NCI-H187 (cell line): ENCODE measurements around the gene APOOL.

ENCODE experiments used
- DNase-seq, 2 experiments: peaks; one replicate each; lab custom pipeline; 2025; lab: John Stamatoyannopoulos, UW

The APOOL gene

DNA sequence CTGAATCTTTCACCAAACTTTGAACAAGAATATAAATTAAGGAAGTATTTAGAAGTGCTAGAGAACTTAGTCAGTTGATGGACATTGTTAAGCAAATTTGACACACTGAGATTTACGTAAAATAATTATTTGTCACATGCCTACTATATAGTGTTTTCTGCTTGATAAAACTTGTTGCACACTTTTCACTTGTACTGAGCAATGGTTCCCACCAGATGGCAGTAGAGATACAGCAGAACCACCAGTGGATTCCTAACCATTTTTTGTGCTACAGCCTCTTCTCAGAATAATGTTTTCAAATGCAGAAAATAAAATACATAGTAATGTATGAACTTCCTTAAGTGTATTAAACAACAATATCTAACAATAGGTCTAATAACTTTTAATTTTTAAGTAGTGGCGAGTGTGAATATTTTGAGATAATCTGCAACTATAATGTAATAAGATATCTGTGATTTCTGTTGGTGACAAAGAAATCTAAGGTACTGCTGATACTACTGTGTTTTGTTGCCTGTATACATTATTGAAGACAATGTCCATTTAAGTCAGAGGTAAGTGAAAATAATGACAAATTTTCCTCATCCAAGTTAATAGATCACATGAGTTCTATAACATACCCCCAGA, 81.2 kb downstream of the APOOL start:
- DNase-seq, result no peak

DNA sequence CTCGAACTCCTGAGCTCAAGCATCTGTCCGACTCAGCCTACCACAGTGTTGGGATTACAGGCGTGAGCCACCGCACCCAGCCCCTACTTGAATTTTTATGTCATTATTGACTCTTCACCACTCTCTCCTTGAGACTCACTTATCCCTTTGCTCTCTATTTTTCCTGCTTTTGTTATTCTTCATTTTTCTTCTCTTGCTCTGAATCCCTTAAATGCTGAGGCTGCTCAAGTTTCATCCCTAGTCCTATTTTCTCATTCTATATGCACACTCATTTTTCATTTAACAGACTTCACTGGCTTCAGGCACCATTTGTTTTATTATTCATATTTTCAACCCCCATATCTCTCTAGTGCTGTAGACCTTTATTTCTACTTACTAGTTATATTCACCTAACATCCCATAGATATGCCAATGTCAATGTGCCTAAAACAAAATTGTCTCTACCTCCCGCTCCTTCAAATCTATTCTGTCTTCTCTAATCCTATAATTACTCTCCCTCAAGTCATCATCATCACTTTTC, 85.7 kb downstream of the APOOL start:
- DNase-seq, result no peak

DNA sequence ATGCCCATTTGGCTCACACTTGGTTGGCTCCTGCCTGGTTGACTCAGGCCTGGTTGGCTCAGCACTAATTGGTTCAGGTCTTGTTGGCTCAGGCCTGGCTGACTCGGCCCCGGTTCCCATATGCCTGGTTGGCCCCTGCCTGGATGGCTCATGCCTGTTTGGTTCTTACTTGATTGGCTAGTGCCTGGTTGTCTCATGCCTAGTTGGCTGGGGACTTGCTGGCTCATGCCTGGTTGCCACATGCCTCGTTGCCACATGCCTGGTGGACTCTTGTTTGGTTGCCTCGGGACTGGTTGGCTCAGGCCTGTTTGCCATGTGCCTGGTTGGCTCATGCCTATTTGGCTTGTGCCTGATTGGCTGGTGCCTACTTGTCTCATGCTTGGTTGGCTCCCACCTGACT, 103.7 kb downstream of the APOOL start:
- DNase-seq, result no peak

DNA sequence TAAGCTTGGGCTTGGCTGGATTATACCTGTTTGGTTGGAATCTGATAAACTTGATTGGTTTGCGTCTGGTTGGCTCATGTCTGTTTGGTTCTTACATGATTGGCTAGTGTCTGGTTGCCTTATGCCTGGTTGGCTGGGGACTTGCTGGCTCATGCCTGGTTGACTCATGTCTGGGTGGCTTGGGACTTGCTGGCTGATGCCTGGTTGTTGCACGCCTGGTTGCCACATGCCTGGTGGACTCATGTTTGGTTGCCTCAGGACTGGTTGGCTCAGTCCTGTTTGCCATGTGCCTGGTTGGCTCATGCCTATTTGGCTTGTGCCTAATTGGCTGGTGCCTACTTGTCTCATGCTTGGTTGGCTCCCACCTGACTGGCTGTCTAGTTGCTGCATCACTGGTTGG, 104.5 kb downstream of the APOOL start:
- DNase-seq, result no peak

DNA sequence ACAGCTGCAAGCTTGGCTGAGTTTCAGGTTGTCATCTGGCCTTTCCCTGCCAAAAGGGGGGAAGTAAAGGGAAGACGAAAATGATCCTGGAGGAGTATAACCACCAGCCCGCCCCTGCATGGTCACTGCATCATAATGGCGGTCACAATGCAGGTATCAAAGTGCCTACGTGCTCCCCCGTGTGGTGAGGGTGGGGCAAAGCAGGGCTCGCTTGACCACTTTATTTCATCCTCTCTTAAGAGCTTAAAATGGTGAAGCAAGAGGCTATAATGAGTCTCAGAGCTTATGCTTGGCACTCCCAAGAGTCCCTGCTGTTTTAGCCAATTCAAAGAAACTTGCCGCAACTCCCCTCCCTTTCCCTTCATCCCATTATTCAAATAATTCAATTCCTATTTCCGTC, 105.6 kb downstream of the APOOL start:
- no peak for DNase-seq

DNA sequence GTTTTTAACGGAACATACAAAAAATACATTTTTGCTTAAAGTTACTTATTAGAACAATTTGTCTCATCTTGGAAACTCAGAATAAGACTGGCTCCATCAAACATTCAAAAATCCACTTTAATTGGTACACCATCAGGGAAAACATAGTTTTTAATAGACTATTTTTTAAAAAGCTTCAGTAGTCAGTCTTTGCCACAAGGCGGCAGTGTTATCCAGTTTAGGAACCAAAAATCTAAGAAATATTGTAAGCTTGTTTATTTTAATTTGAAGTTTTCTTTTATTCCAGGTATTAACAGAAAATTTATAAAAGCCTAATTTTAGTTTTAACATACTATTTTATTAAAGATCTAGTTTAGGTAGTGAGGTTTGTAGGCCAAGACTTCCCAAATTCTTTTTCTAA, 107.7 kb downstream of the APOOL start:
- DNase-seq, result no peak

DNA sequence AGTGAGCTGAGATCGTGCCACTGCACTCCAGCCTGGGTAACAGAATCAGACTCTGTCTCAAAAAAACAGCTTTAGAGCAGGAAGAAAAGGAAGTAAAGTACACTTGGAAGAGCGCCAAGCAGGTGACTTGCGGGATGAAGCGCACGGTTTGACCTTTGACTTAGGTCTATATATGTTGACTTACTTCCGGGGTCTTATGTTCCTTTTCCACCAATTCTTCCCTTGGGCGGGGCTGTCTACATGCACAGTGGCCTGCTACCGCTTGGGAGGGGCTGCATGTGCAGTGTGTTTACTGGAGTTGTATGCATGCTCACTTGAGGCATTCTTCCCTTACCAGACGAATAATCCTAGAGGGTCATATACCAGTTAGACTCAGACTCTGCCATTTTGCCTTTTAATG, 108.6 kb downstream of the APOOL start:
- DNase-seq, result no peak

DNA sequence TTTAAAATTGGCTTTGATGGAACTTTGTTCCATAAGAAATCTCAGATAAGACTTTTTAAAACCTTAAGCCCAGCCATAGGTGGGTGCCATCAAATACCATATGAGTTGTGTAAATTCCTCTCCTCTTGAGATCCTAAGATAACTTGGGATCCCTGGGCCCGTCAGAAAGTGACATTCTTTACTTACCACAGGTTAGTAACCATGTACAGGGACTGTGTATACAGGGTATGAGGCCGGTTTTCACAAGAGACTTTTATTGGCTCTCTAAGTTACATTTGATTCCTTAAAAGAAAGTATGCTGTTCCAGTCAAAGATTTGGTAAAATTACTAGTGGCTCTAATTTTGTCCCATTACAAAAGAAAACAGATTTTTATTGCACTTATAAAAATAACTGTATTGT, 110.1 kb downstream of the APOOL start:
- no peak for DNase-seq

DNA sequence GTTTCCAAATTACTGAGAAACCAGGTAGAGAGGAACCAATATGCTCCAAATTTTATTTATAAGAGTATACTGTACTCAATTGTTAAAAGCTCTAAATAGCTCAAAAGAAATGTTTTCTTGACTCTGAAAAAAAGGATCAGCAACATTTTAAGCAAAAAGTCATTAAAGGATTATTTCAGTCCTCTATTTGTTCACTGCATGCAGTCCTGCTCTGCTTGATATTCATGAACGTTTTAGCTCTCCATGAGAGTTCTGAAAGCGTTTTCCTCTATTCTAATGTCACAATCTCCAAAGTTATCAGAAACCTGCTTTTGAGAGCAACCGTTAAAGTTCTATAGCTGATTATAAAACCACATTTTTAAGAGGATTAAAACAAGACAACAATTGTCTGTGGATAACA, 110.5 kb downstream of the APOOL start:
- no peak for DNase-seq

DNA sequence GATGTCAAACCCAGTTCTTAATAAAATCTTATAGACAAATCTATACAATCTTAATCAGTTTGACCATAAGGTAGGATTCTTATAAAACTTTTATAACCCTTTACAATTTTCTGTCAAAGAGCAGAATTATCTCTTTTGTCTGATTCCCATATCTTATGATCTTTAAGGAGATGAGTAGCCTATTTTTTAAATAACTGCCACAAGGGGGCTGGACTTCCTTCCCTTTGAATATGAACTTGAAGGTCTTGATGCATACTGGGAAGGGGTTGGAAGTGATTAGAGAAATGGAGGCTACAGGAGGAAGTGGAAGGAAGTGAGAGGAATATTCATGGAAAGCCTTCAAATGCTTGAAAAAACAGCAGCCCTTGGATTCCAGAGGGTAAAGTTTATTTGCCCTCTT, 111.1 kb downstream of the APOOL start:
- no peak for DNase-seq

DNA sequence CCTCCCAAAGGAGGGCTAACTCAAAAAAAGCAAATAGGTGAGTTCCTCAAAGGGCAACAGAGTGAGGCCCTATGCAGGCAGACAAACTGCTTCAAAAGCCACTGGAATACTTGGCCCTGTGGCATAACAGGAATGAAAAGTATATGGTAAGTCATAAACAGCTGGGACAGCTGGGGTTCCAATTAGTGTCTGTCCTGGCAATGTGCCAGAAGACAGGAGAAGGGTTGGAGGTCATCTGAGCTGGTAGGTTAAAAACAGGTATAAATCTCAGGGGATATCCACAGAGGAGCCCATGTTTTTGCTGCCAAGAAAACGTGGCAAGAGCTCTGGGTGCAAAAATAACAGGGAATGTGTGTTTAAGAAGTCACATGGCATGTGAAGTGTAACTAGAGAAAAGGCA, 111.6 kb downstream of the APOOL start:
- DNase-seq, result no peak

DNA sequence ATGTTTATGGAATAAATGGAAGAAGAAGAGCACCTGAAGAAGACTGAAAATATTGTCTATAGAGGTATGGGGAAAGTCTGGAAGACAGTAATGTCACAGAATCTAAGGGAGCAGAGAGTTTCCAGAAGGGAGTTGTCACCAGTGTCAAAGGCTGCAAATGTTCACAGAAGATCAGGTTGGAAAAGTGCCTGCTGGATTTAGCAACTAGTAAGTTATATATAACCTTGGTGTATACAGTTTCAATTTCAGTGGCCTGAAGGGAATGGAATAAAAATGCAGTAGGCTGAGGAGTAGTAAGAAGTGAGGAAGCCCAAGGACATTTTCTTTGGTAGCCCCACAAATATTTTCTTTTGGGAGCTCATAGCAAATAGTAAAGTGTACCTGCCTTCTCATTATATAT, 132.7 kb downstream of the APOOL start:
- no peak for DNase-seq

DNA sequence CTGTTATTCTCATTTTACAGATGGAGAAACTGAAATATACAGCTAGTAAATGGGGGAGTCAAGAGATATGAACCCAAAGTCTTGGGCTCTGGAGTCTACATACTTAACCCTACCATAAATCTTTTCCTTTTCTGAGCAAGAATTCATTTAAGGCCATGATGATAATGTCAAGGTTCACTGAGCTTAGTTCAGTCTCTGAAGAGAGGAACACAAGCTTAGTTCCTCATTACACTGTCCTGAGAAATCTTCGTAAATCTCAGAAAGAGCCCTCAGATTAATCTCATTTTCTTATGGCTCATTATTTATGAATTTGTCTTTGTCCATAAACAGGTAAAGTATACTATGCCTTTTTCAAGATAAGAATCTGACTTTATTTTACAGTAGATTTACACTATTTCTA, 135.7 kb downstream of the APOOL start:
- DNase-seq, result no peak

DNA sequence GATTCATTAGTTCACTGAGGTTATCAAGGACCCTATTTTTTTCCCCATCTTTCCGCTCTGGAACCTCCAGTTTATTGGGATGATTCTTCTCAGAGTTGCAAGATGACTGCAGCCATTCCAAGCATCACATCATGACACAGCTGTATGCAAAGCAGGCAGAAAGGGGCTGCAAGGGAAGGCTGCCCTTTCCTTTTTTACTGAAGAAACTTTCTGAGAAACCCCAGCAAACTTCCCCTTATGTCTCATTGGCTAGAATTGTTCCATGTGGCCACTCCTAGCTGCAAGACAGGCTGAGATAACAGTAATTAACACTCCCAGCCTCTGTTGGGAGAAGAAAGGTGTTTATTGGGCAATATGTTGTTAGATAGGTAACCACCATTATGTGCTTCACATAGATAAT, 137.3 kb downstream of the APOOL start:
- DNase-seq, result no peak
